PC-3 (cell line): ENCODE results near the gene CTSC.

ENCODE experiments used
- CTCF ChIP-seq: fragments of 300-600 bp; sonication (generic); conservative IDR thresholded peaks from 2 replicates; pipeline ENCODE4 v1.5.1; 2017; ENCODE audit warnings: antibody characterized with exemption, low read depth, mild to moderate bottlenecking, low read length
- EZH2 ChIP-seq: fragments of 300-600 bp; sonication (generic); IDR thresholded peaks from one replicate; pipeline ENCODE4 v1.6.1; 2017; ENCODE audit warnings: antibody characterized with exemption, mild to moderate bottlenecking, low read length; ENCODE audit not compliant: unreplicated experiment

DNA sequence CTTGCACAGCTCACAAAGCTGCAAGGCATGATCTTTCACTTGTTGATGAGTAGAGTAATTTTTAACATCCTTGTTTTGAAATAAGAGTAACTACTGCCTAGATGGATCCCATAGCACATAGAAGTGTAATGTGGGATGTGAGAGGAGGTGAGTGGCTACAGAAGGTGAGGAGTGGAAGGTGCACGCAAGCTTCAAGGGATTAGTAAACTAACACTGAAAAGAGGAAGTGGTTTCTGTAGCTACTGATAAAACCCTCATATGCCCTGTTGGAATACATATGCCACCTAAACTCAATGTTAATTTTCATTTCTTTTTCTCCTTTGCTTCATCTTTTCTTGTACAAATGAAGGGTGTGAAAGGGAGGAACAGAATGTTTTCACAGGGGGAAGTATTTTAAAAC lies 22.0 kb upstream of the CTSC start:
- TF ChIP-seq CTCF (no peak), EZH2 (no peak)
